Activated B cell treated with CpG ODN at 0.5 μM for 24 hours (primary cell): ENCODE results near the gene JADE2. TPM values are rescaled to one million over a fixed set of nuclear protein-coding genes. Genes with fewer than 3 reads are reported as not detected.

Experiments
- ATAC-seq: fragments of 200-7000 bp; cut with Tn5 transposase; one replicate; pipeline ENCODE4 v1.10.0; 2021; ENCODE audit warnings: low read depth, mild to moderate bottlenecking, moderate library complexity
- CTCF ChIA-PET: fragments of 350-600 bp; sonication (Branson Sonifier 250); formaldehyde crosslinking; loops from one replicate; lab custom pipeline; 2021; ENCODE audit warnings: antibody characterized with exemption; lab: Charles Lee
- POLR2A ChIA-PET: fragments of 350-600 bp; sonication (Branson Sonifier 250); formaldehyde crosslinking; loops from one replicate; lab custom pipeline; 2021; ENCODE audit warnings: antibody characterized with exemption; lab: Charles Lee
- DNase-seq: peaks from one replicate; pipeline ENCODE4 v3.0.0; 2022
- H3K27ac Mint-ChIP-seq: one replicate; pipeline ENCODE4 v1.8.0; 2020; ENCODE audit warnings: mixed read lengths
- H3K27me3 Mint-ChIP-seq: one replicate; pipeline ENCODE4 v1.8.0; 2021; ENCODE audit warnings: mixed read lengths
- H3K36me3 Mint-ChIP-seq: one replicate; pipeline ENCODE4 v1.8.0; 2021; ENCODE audit warnings: low read depth, mixed read lengths
- H3K4me1 Mint-ChIP-seq: one replicate; pipeline ENCODE4 v1.8.0; 2021; ENCODE audit warnings: mixed read lengths
- H3K4me3 Mint-ChIP-seq: one replicate; pipeline ENCODE4 v1.8.0; 2020; ENCODE audit warnings: mild to moderate bottlenecking, mixed read lengths
- H3K9me3 Mint-ChIP-seq: one replicate; pipeline ENCODE4 v1.8.0; 2020; ENCODE audit warnings: mixed read lengths
- intact Hi-C: fragments of 100-400 bp; cut with micrococcal nuclease; formaldehyde crosslinking; loops from one replicate; pipeline ENCODE4 v1.15.1; 2024
- total RNA-seq: library from RNA; stranded (reverse); gene quantifications from 2 replicates; pipeline ENCODE4 v1.2.3, GENCODE V29; 2022
- TF ChIP-seq, protein P1 (sequence below): fragments of 200-600 bp; IDR thresholded peaks from one replicate; pipeline ENCODE4 v1.8.0; 2022; ENCODE audit warnings: antibody characterized with exemption, mild to moderate bottlenecking

The JADE2 gene
- total RNA-seq, 1 donor from 2014 or later, result 225 TPM

DNA sequence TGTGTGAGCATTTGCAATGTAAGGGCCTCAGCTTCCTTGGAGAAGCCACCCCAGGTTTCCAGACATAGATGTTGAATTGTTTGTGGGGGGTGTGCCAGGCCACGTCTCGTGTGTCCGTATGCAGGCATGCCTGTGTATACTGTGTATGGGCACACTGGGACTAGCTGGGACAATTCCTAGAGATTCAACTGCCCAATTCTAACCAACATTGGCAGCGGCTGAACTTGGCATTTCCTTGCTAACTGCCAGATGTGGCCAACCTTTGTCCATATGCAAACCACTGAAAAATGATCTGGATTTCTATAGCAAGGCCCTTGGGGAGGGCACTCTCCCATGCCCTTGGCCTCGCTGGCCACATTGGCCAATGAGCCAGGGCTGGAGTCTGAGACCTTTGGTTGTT lies 56.8 kb downstream of the JADE2 start:
- CTCF ChIA-PET, result interaction anchor here (1.4 to 2.0 kb wide), 2 partner anchors 171 to 279 kb away, joined by 3 to 7 read pairs; partner anchors contain the start of gene CDKN2AIPNL

DNA sequence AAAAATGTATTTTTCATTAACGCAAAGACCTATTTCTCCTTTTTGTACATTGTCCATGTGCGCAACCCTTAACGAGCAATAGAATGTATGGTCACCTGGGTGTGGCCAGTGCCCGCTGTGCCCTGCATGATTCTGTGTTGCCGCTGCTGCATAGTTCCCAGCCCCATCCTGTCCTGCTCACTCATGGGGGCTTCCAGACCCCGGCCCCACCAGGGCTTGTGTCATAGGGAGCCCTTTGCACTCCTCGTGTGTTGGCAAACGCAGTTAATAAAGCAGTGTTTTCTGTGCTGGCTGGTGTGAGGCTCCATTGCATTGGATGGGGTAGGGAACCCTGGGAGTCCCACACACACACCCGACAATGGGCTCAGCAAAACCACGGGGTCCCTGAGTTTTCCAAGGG lies 57.5 kb downstream of the JADE2 start:
- H3K4me1 Mint-ChIP-seq, result peaks cover 22% of the 10 kb centered on the region
- CTCF ChIA-PET, result interaction anchor here (0.8 to 1.4 kb wide), 3 partner anchors 55 to 279 kb away, joined by 3 to 5 read pairs (median 4); partner anchors contain the start of gene CDKN2AIPNL
- no peaks in the 10 kb centered on the region for H3K9me3 Mint-ChIP-seq
- intact Hi-C loops, result no loop called here
- no peak overlapping the region for H3K4me3 Mint-ChIP-seq
- TF ChIP-seq, protein P1, sequence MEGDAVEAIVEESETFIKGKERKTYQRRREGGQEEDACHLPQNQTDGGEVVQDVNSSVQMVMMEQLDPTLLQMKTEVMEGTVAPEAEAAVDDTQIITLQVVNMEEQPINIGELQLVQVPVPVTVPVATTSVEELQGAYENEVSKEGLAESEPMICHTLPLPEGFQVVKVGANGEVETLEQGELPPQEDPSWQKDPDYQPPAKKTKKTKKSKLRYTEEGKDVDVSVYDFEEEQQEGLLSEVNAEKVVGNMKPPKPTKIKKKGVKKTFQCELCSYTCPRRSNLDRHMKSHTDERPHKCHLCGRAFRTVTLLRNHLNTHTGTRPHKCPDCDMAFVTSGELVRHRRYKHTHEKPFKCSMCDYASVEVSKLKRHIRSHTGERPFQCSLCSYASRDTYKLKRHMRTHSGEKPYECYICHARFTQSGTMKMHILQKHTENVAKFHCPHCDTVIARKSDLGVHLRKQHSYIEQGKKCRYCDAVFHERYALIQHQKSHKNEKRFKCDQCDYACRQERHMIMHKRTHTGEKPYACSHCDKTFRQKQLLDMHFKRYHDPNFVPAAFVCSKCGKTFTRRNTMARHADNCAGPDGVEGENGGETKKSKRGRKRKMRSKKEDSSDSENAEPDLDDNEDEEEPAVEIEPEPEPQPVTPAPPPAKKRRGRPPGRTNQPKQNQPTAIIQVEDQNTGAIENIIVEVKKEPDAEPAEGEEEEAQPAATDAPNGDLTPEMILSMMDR, result no peak
- DNase-seq (no peak), ATAC-seq (no peak)
- H3K36me3 Mint-ChIP-seq, result peaks cover 37% of the 10 kb centered on the region
- no peak overlapping the region for H3K27ac Mint-ChIP-seq
- H3K27me3 Mint-ChIP-seq, result no peaks in the 10 kb centered on the region
- POLR2A ChIA-PET, result interaction anchor here (1.2 to 1.9 kb wide), 2 partner anchors 38 to 211 kb away, joined by 3 to 6 read pairs; partner anchors contain the start of gene UBE2B

More for the DNA sequence above, 56.8 kb downstream of the JADE2 start:
- Mint-ChIP-seq H3K27ac (no peak overlapping the region), H3K9me3 (no peaks in the 10 kb centered on the region), H3K36me3 (peaks cover 44% of the 10 kb centered on the region), H3K4me3 (no peak overlapping the region), H3K4me1 (peaks cover 28% of the 10 kb centered on the region), H3K27me3 (no peaks in the 10 kb centered on the region)
- TF ChIP-seq, protein P1, result no peak
- ATAC-seq, result no peak
- intact Hi-C loops, result no loop called here
- DNase-seq, result no peak
- POLR2A ChIA-PET, result interaction anchor here (1.3 kb wide), 1 partner anchor 58 kb away, joined by 6 read pairs; no protein-coding TSS in a partner anchor

DNA sequence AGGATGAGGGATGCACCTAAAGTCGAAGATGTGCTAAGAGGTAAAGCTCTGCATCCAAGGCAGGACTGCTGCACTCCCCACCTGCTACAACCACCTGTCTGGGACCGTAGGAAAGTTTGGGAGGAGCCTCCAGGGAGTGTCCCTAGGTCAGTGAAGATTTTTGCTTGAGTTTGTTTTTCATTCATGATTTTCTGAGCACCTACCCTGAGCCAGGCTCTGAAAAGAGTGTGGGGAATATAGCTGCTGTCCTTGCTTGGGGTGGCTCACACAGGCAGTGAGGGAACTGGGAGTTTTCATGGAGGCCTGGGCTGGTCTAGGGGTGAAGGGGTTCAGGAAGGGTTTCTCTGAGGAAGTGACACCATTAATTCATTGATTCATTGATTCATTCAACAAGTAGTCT lies 58.3 kb downstream of the JADE2 start:
- ATAC-seq (no peak), DNase-seq (no peak)
- Mint-ChIP-seq H3K27ac (no peak overlapping the region), H3K9me3 (no peaks in the 10 kb centered on the region), H3K27me3 (no peaks in the 10 kb centered on the region), H3K4me3 (no peak overlapping the region), H3K36me3 (peaks cover 29% of the 10 kb centered on the region), H3K4me1 (peaks cover 20% of the 10 kb centered on the region)
- ChIA-PET CTCF (interaction anchor here (0.8 to 1.4 kb wide), 3 partner anchors 56 to 280 kb away, joined by 4 to 5 read pairs (median 4); partner anchors contain the start of gene CDKN2AIPNL), POLR2A (interaction anchor here (1.0 to 1.9 kb wide), 3 partner anchors 29 to 212 kb away, joined by 3 to 6 read pairs (median 3); partner anchors contain the start of gene UBE2B)
- TF ChIP-seq, protein P1, result no peak
- intact Hi-C loops, result no loop called here

DNA sequence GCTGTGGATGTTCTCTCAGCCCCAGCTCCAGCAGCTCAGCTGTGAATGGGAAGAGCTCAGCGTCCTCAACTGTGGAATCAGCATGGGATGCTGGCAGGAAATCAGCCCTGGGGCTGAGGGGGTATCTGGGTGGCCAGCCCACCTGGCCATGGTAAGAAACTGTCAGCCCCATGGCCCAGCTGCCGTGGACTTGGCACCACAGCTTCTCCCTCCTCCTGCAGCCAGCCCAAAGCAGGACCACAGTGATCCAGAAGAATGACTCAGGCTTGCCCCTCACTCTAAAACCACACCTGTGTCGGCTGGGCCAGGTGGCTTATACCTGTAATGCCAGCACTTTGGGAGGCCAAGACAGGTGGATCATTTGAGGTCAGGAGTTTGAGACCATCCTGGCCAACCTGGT lies 59.2 kb downstream of the JADE2 start:
- DNase-seq, result no peak
- intact Hi-C loops, result loop anchor here (5.0 kb wide), 1 partner anchor 357 kb away; the partner anchor contains the start of gene PPP2CA
- no peak for ATAC-seq
- TF ChIP-seq, protein P1, result no peak
- H3K4me3 Mint-ChIP-seq, result no peak overlapping the region
- H3K27ac Mint-ChIP-seq, result no peak overlapping the region
- H3K36me3 Mint-ChIP-seq, result peaks cover 22% of the 10 kb centered on the region
- POLR2A ChIA-PET, result interaction anchor here (1.0 to 1.9 kb wide), 2 partner anchors 30 to 213 kb away, joined by 3 to 6 read pairs; partner anchors contain the start of gene UBE2B
- peaks cover 20% of the 10 kb centered on the region for H3K4me1 Mint-ChIP-seq
- H3K27me3 Mint-ChIP-seq, result no peaks in the 10 kb centered on the region
- CTCF ChIA-PET, result interaction anchor here (0.7 to 1.4 kb wide), 2 partner anchors 154 to 281 kb away, joined by 3 to 4 read pairs; partner anchors contain the start of gene CAMLG
- H3K9me3 Mint-ChIP-seq, result no peaks in the 10 kb centered on the region

DNA sequence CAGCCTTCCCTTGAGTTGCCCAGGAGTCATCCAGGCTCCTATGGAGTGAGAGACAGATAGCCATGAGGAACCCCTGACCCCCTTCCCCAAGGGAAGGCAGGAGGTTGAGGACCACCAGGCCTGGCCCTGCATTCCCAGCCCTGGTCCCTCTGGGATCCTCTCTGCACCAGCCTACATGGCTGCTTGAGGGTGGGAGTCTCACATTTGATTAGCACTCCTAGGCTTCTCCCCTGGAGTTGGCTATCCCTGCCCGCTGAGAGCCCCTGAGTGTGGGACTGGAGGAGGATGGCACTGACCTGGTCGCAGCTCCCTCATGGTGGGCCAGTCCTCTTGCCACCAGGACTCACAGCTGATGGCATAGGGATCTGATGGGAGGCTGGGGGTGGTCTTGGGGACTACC lies 60.5 kb downstream of the JADE2 start:
- POLR2A ChIA-PET, result no interaction called here

More for the DNA sequence above, 60.5 kb downstream of the JADE2 start:
- no peaks in the 10 kb centered on the region for H3K27me3 Mint-ChIP-seq
- TF ChIP-seq, protein P1, result no peak
- H3K36me3 Mint-ChIP-seq, result peaks cover 10% of the 10 kb centered on the region
- H3K9me3 Mint-ChIP-seq, result no peaks in the 10 kb centered on the region
- no peak overlapping the region for H3K27ac Mint-ChIP-seq
- H3K4me3 Mint-ChIP-seq, result no peak overlapping the region
- intact Hi-C loops, result loop anchor here (1.0 to 5.0 kb wide), 6 partner anchors 59 to 402 kb away; partner anchors contain the start of genes PCBD2 and PPP2CA
- CTCF ChIA-PET, result interaction anchor here (0.9 to 2.9 kb wide), 9 partner anchors 18 to 403 kb away, joined by 3 to 38 read pairs (median 9); partner anchors contain the start of genes CAMLG, CDKN2AIPNL and UBE2B
- ATAC-seq, result no peak
- no peak for DNase-seq
- peaks cover 20% of the 10 kb centered on the region for H3K4me1 Mint-ChIP-seq
